GM19463 (cell line): Measurements from ENCODE around the gene ADARB2.
A peak's percentile ranks its signal among the peaks of the same experiment; 100 is the strongest.
"Not testable (repeated sequence)": the region's sequence is repeated elsewhere in the genome, so short reads cannot be mapped to it uniquely, and the experiment has no call there.

ENCODE experiments used
- ATAC-seq: cut with Tn5 transposase; IDR thresholded peaks from one replicate; pipeline ENCODE4 v1.9.1; 2021; ENCODE audit warnings: mild to moderate bottlenecking, moderate library complexity; ENCODE audit not compliant: unreplicated experiment

The ADARB2 gene

DNA sequence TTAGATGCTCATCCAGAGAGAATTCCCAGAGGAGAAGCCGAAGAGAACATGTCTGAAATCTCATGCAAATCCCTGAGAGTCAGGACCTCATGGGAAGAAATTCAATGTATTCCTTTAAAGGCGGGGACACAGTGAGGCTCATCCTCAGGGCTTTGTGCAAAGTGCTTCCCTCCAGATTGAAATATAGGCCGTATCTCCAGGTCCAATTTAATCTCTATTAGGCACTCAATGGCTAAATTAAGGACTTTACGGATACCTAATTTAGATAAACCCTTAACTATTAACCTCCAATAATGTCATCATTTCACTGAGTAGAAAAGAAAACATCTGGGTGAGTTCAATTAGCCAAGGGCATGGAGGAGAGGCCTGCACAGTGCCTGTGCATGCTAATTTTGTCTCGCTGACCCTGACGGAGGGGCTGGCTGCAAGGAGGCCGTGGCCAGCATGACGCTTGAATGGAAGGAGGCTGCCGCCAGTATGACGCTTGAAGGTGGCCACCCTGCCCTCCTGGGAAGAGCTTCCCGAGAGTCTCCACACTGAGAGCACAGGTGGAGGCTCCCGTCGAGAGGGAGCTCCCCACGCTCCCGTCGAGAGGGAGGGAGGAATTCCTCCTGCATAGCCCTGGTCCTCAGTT, 287.6 kb downstream of the ADARB2 start:
- no peak for ATAC-seq

DNA sequence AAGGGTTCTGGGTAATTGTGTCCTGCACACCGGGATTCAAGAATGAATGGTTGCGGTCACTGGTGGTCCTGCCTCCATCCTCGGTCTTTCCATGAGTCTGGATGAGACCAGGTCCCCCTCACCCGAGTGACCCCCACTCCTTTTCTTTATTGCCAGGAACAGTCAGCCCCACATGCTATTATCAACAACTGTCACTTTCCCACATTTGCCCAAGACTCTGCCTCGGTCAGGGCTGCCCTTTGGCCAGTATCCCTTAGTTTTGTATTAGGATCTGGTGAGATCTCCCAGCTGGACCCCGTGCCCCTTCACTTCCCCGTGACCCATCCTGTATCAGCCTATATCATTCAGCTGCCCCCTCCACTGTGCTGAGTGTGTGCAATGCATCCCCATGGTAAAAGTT, 288.3 kb downstream of the ADARB2 start:
- ATAC-seq, result no peak

DNA sequence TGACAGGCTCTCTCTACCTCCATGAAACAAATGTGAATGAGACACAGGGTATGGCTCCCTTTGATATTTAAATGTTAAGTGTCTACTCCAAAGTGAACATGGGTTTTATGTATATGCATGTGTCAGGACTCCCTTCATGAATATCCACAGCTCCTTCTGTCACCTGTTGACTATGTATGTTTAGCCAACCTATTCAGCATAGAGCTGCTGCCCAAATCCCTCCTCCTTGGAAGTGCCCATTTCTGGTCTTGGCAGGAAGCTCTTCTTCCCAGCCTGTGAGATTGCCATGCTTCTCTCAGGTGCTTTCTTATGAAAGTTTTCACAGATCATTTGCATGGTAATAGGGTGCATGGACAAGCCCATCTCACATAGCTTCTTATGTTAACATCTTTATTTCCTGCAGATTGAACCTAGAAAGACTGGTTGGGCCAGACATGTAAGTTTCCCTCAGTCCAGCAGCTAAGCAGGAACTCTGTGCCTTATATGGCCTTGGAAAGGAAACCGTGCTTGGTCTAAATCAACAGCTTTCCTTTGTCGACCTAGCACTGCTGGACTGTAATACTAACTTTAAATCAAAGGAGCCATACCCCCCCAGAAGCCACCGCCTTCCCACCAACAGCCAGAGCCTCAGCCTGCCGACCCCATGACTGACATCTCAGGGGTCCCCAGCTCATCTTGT, 288.9 kb downstream of the ADARB2 start:
- no peak for ATAC-seq

DNA sequence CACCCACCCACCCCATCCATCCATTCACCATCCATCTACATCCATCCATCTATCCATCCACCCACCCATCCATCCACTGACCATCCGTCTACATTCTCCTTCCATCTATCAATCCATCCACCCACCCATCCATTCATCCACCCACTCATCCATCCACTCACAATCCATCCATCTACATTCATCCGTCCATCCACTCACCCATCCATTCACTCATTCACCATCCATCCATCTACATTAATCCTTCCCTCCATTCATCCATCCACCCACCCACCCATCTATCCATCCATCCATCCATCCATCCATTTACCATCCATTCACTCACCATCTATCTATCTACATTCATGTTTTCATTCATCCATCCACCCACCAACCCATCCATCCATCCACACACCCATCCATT, 292.5 kb downstream of the ADARB2 start:
- ATAC-seq, result no peak

DNA sequence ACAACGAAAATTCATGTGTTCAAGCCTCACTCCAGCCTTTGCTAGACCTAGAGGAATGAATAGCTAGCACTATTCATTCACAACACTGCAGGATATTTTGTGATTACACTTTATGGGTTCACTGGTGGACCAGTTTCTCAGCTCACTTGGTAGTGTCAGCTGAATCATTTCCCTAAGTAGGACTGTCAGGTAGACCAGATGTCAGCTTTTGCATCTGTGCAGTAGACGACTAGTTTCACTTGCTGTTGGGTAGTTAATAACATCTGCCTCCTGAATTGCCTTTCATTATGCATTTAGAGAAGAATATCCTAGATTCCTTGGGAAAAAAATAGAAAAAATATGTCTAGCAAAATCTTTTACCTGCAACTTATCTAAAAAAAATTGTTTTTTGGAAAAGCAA, 296.4 kb downstream of the ADARB2 start:
- no peak for ATAC-seq

DNA sequence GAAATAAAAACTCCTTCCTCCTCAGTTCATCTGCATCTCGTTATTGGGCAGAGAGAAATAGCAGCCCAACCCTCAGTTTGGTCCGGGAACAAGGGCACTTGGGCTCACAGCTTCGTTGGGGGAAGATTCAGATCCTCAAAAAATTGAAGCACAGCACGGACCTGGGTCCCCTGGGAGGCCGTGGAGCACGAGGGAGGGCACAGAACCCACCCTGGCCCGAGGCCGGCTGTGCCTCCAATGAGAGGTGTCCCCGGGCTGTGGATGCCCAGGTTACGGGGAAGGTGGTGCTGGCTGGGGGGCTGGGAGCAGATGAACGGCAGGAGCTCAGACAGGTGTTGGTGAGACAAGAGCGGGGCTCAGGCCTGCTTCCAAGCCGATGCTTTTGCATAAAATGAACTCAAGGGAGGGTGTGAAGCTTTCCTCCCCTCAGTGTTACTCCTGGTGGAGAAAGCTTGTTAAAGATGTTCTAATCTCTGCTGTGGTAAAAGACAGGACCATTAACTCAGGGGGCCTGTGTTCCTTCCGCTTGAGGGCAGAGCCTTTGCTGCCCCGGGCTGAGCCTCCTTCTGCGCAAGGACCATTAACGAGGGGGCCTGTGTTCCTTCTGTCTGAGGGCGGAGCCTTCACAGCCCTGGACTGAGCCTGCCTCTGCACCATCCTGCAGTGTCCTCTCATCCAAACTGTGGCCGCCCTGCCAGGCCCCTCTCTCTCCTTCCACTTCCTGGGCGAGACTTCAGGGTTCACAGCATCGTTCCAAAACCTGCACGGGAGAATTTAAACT, 302.2 kb downstream of the ADARB2 start:
- ATAC-seq, result no peak

DNA sequence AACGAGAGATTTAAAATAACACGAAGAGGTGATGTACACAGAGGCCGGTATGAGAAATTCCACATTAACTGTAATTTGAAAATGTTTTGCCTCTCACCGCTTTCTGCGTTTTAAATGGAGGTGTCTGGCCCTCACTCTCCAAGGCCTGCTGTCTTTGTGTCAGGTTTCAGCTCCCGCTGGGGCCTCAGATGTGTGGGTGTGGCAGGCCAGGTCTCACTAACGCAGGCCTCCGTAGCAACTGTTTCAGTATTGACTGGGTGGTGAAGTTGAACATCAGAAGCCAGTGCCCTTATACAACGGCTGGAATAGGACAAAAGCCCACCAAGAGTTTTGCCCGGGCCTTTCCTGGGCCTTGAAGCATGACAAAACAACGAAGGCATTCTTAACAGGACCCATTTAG, 303.1 kb downstream of the ADARB2 start:
- ATAC-seq, result no peak

DNA sequence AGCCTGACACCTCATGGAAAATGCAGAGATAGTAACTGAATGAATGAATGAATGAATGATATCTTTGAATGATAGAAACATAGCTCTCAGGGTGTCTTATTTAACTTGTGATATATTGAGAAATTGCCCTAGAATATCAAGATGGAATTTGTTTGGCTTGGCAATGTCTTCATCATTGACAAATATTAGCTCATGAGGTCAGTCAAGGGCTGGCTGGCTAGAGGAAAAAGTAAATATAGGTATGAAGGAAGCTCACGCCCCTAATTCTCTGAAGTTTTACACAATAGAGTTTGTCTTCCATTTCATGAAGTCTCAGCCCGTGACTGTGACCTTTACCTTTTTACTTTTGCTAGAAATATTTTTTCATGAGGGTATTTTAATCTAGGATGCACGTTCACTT, 305.2 kb downstream of the ADARB2 start:
- ATAC-seq, result no peak

DNA sequence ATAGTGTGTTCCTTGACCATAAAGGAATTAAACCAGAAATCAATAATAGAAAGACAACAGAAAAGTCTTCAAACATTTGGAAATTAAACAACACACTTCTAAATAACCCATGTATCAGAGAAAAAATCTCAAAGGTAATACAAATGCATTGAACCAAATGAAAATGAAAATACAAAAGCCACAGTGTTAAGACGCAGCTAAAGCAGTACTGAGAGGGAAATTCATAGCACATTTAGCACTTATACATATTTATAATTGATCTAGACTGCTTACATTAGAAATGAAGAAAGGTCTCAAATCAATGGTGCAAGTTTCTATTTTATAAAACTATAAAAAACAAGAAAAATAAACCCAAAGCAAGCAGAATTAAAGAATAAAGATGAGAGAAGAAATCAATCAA, 306.1 kb downstream of the ADARB2 start:
- ATAC-seq, result no peak

DNA sequence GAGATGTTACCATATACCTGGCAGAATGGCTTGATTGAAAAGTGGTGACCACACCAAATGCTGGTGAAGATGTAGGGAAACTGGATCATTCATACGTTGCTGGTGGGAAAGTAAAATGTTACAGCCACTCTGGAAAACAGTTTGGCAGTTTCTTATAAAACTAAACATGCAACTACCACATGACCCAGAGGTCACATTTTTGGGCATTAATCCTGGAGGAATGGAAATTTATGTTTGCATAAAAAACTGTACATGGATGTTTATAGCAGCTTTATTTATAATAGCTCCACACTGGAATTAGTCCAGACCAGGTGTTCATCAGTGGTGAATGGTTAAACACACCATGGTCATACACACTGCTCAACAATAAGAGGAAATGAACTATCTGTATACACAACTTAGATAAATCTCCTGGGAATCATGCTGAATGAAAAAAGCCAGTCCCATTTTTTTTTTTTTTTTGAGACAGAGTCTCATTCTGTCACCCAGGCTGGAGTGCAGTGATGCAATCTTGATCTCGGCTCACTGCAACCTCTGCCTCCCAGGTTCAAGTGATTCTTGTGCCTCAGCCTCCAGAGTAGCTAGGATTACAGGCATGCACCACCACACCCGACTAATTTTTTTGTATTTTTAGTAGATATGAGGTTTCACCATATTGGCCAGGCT, 309.7 kb downstream of the ADARB2 start:
- not testable (repeated sequence) for ATAC-seq

DNA sequence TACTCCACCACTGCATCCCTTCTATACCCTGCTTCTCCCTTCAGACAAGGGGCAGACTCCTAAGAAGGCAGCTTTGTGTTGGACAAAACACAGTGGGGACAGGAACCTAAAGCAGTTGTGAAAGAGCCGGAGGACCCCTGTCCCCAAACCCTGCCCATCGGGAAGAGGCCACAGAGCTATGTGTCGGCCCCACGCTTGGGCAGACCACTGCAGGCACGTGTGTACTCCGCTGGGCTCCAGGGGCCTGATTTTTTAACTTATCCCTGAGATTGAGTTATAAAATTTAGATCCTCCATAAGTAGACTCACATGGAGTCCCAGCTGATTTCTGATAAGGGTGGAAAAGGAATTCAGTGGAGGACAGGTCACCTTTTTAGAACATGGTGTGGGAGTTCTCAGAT, 310.5 kb downstream of the ADARB2 start:
- no peak for ATAC-seq

DNA sequence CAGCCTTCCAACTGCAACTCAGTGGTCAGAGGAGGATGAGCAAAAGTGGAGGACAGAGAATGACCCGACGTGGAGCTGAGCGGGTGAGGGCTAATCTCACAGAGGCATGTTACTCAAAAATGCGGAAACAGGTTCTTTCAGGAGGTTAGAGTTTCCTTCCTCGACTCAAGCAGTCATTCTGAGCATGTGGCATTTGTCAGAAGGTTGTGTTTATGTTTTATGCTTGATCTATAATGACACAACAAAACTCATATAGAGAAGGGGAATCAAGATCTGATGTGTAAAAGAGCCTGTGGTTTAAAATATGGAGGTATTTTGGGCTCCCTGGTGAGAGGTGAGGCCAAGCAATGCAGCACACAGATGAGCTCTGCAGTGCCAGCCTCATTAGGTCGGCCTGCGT, 311.4 kb downstream of the ADARB2 start:
- peak; percentile 61 for ATAC-seq

DNA sequence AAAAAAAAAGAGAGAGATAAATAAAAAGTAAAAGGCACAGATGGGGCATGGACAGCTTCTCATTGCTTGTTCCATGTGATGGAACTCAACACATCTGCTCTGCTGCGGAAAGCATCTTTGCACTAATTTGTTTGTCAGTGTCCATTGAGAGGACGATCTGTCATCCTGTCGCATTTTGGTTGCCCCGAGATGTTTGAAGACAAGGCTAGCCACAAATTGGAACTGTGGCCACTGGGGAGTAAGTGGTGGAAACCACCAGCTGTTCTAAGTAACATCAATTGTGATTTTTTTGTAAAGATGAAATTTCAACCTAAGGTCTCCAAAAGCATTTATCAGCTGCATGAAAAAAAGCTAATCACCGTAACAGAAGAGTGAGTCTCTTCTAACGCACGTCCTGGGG, 312.7 kb downstream of the ADARB2 start:
- no peak for ATAC-seq

DNA sequence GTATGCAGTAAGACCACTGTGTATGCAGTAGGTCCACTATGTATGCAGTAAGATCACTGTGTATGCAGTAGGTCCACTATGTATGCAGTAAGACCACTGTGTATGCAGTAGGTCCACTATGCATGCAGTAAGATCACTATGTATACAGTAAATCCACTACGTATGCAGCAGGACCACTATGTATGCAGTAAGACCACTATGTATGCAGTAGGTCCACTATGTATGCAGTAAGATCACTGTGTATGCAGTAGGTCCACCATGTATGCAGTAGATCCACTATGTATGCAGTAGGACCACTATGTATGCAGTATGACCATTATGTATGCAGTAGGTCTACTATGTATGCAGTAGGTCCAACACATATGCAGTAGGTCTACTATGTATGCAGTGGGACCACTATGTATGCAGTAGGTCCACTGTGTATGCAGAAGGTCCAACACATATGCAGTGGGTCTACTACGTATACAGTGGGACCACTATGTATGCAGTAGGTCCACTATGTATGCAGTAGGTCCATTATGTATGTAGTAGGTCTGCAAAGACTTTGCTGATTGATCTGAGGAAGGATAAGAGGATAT, 313.6 kb downstream of the ADARB2 start:
- ATAC-seq, result no peak

DNA sequence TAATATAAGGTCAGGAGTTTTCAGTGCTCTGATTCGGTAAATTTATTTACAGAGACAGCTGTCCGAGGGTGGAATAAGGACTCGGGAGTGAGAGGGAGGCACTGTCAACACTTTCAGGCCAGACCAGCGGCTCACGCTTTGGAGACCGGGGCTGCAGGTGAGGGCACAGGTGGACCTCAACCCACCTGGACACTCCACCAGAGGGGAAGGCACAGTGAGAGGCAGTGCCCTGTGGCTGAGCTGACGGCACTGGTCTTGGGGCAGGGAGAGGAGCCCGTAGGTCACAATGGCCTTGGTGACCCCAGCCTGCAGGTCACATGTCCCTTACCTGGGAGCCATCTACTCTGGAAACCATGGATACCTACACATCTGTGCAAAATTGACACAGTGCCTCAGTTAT, 315.1 kb downstream of the ADARB2 start:
- no peak for ATAC-seq

DNA sequence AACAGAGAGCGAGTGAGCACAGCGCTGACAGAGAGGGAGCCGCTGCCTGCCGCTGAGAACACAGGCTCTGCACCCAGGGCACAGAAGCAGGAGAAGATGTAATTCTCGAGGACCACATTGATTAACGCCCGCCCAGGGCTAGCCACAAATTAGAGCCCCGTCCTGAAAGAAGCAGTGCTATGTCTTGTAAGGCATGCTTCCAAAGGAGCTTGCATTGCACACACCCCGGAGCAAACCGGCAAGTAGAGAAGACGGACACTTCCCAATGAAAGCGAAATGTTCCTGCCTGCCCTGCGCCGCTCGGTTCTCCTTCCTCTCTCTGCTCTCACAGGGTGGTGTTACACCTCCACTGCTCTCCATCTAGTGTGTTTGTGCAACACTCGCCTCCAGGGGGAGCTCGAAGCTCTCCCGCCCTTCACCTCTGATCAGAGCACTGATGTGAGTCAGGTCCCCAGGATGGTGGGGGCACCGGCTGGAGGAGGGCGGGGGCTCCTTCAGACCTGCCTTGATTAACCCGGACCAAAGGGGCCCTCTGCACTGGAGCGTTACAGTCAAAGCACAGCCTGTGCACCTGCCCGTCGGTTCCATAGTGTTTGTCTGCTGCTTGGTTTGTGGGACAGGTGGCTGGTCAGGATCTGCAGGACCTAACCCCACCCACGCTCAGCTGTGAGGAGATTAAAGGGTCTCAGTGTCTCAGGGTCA, 316.5 kb downstream of the ADARB2 start:
- peak; percentile 94 for ATAC-seq

DNA sequence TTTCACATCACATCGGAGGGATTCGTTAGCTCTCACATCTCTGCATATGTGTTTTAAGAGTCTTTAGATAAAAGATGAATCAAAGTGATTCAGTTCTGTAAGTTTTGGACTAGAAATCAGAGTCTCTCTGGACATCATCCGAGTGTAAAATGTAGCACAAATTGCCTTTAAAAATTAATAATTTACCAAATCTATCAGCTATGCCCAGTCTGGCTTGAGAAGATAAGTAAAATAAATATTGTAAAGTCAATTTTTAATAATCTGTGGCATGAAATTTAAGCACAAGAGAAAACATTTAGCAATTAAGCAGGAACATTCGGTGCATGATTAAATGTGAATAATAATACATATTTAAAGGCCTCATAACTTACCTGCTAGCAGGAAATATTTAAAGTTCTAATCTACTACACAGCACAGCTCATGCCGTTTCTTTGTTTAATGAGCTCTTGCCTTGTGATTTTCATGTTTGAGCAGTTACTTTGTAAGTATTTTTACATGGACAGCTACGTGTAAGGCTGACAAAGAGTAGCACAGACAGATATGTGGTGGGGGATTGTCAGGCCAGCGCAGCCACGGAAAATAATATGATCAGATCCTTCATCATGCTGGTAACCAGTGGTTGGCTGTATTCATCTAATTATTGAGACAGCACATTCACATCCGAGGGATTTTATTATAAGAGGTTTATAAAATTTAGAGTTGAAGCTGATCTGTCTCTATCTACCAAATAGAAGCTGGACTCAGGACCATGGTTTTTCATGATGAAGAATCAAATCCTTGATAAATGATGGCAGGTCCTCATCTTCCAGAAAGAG, 317.3 kb downstream of the ADARB2 start:
- no peak for ATAC-seq

DNA sequence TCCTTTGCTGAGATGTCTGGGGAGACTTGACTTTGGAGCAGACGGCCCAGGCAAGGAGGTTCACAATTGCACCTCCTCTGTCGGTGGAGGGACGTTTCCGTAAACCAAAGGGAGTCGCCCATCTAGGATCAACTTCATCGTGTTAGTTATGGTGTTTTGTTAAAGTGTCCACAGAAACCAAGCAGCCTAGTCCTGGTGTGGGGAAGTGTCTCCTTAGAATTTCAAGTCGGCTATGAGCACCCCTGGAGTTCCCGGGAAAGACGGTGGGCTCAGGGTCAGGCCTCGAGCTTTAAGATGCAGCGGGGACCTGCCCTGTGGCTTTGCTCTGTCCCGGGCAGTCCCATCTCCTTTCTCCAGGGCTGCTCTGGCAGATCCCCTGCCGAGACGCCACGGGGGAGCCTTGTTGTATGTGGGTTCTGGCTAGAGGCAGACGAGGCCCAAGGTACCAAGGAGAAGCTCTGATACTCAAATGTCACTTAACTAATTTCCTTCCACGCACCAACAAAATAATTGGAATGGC, 319.2 kb downstream of the ADARB2 start:
- no peak for ATAC-seq

DNA sequence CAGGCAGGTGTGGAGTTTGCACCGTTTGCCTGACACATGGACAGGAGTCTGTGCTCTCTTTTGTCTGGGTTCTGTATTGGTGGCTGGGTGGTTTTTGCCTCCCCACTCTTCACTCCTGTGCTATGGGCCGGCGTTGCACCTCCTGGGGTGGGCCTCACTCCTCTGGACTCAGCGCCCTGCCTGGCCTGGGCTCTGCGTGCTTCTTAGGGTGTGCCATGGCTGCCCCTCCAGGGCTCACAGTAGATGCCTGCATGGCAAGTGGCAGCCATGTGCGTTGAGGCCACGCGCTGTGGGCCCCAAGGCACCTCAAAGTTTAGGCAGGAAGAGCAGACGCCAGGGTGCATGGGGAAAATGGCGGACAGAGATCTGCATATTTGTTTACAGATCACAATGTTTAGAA, 319.8 kb downstream of the ADARB2 start:
- no peak for ATAC-seq
